BE2C (cell line): ENCODE measurements around the gene OR10G4. TPM values are rescaled to one million over a fixed set of nuclear protein-coding genes. Genes with fewer than 3 reads are reported as not detected.

Experiments
- DNase-seq: peaks from one replicate; pipeline ENCODE4 v3.0.0-alpha.2; 2020
- H3K27me3 ChIP-seq: fragments of 250-450 bp; sonication (Bioruptor Pico); 2 replicates; pipeline ENCODE4 v1.5.1; 2020; ENCODE audit warnings: mild to moderate bottlenecking
- H3K36me3 ChIP-seq: fragments of 250-450 bp; sonication (Bioruptor Pico); 2 replicates; pipeline ENCODE4 v1.5.1; 2020; ENCODE audit warnings: mild to moderate bottlenecking
- H3K4me1 ChIP-seq: fragments of 250-450 bp; sonication (Bioruptor Pico); 2 replicates; pipeline ENCODE4 v1.5.1; 2020
- H3K4me3 ChIP-seq: 2 replicates; pipeline ENCODE4 v1.5.1; 2011; ENCODE audit warnings: low read depth, low read length
- H3K9me3 ChIP-seq: fragments of 250-450 bp; sonication (Bioruptor Pico); 2 replicates; pipeline ENCODE4 v1.5.1; 2020
- polyA plus RNA-seq: library from polyadenylated mRNA; unstranded; fragments of >200 nt; gene quantifications from one replicate; pipeline ENCODE4 v1.2.1, GENCODE V29; 2012; ENCODE audit warnings: low read depth, missing spikeins; ENCODE audit not compliant: insufficient read length, insufficient read depth
- TF ChIP-seq, protein P1 (sequence below): IDR thresholded peaks from 2 replicates; pipeline ENCODE4 v1.5.1; 2012; ENCODE audit warnings: mild to moderate bottlenecking, low read depth, low read length

OR10G4 gene, protein sequence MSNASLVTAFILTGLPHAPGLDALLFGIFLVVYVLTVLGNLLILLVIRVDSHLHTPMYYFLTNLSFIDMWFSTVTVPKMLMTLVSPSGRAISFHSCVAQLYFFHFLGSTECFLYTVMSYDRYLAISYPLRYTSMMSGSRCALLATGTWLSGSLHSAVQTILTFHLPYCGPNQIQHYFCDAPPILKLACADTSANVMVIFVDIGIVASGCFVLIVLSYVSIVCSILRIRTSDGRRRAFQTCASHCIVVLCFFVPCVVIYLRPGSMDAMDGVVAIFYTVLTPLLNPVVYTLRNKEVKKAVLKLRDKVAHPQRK
- polyA plus RNA-seq: not detected

DNA sequence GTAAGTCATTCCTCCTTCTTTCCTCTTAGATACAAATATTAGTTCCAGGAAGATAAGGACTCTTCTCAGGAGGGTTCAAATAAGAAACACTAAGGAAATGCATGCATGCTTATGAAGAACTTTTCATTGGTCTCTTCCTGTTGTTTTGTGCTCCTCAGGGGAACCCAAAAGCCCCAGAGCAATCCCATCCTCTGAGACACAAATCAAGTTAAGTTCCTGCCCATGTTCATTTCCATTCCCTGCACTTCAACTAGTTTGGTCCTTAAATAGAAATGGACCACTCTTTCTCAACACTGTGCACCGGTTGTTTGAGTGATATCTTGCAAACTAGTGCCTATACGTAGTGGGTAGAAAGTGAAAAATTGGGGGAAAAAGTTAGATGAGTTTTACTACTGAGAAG lies at the start of gene OR10G4:
Gene OR10G4 (plus strand): TSS at position 301 of the 400 bp plus-strand sequence. CDS start 2,578 bp downstream, outside the sequence.
- H3K9me3 ChIP-seq: no peaks in the 10 kb centered on the region
- no peaks in the 10 kb centered on the region for H3K27me3 ChIP-seq
- DNase-seq: no peak
- TF ChIP-seq, protein P1, sequence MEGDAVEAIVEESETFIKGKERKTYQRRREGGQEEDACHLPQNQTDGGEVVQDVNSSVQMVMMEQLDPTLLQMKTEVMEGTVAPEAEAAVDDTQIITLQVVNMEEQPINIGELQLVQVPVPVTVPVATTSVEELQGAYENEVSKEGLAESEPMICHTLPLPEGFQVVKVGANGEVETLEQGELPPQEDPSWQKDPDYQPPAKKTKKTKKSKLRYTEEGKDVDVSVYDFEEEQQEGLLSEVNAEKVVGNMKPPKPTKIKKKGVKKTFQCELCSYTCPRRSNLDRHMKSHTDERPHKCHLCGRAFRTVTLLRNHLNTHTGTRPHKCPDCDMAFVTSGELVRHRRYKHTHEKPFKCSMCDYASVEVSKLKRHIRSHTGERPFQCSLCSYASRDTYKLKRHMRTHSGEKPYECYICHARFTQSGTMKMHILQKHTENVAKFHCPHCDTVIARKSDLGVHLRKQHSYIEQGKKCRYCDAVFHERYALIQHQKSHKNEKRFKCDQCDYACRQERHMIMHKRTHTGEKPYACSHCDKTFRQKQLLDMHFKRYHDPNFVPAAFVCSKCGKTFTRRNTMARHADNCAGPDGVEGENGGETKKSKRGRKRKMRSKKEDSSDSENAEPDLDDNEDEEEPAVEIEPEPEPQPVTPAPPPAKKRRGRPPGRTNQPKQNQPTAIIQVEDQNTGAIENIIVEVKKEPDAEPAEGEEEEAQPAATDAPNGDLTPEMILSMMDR: no peak
- H3K4me1 ChIP-seq: no peaks in the 10 kb centered on the region
- no peaks in the 10 kb centered on the region for H3K36me3 ChIP-seq
- H3K4me3 ChIP-seq: no peak within 1 kb of the TSS

DNA sequence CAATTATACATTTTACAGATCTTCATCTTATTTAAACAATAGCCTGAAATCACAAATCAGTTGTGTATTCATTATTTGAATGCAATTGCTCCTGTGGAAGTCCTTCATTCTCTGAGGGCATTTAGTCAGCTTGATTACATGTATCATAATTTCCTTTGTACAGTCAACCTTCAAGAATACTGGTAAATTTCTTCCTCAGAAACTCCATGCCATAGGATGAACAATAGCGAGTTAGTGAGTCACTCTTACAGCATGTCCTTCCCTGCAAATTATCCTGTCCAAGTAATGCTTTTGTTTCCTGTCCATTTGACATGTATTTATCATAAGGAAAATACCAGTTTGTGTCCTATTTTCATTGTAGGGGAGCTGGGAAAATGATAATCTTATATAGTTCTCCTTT lies 39.0 kb upstream of the OR10G4 start:
- Histone ChIP-seq H3K4me1 (no peaks in the 10 kb centered on the region), H3K4me3 (no peak overlapping the region), H3K36me3 (no peaks in the 10 kb centered on the region), H3K9me3 (no peaks in the 10 kb centered on the region), H3K27me3 (no peaks in the 10 kb centered on the region)
- DNase-seq: no peak
- TF ChIP-seq, protein P1: no peak

DNA sequence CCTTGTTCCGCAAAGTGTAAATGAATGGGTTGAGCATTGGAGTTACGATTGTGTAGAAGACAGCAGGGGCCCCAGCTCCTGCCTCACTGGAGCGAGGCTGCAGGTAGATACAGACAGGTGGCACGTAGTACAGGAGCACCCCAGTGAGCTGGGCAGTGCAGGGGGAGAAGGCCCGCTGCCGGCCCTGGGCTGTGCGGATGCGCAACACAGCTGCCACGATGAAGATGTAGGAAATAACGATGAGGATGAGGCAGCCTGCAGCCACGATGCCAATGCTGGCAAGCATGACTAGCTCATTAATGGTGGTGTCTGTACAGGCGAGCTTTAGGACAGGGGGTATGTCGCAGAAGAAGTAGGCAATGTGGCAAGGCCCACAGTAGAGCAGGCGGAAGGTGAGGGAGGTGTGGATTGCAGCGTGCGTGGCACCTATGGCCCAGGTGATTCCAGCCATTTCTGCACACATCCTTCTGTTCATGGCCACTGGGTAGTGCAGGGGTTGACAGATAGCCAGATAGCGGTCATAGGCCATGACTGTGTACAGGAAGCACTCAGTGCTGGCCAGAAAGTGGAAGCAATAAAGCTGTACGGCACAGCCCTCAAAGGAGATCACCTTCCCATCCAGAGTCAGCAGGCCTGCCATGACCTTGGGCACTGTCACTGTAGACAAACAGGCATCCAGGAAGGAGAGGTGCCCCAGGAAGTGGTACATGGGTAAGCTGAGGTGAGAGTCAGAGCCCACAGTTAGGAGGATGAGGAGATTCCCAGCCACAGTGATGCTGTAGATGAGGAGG lies 35.8 kb upstream of the OR10G4 start:
- Histone ChIP-seq H3K9me3 (no peaks in the 10 kb centered on the region), H3K4me3 (no peak overlapping the region), H3K4me1 (no peaks in the 10 kb centered on the region), H3K36me3 (no peaks in the 10 kb centered on the region), H3K27me3 (no peaks in the 10 kb centered on the region)
- TF ChIP-seq, protein P1: no peak
- no peak for DNase-seq

DNA sequence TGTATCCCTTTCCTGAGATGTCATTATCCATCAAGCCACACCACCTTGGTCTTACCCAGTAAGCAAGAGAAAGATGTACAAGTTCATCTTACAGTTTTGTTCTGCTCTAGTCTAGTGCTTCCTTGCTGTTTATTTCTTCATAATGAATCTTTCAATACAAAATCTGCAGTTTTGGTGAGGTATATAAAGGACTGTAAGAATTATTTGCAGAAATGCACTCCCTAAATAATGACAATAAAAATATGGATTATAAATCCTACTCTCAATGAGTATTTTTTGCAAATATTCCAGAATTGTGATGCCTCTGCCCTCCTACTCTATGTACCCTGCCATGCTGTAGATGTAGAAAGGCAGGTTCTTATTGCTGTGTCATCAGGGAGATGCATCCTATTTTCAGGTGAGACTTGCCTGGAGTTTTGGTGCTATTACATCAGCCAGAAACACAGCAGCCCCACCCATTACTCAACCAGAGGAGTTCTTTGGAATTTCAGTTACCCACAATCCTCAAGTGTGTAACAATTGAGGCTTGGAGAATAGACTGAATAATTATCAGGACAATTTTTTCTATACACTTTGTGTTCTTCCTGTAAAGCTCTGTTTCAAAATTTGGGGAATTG lies 35.0 kb upstream of the OR10G4 start, which contains the start of gene OR10S1:
Gene OR10S1 (minus strand): TSS at position 51 of the 617 bp plus-strand sequence. CDS start 117 bp downstream, outside the sequence.
- DNase-seq: no peak
- H3K27me3 ChIP-seq: no peaks in the 10 kb centered on the region
- no peaks in the 10 kb centered on the region for H3K4me1 ChIP-seq
- TF ChIP-seq, protein P1: no peak
- H3K9me3 ChIP-seq: no peaks in the 10 kb centered on the region
- no peaks in the 10 kb centered on the region for H3K36me3 ChIP-seq
- H3K4me3 ChIP-seq: no peak within 1 kb of the TSS

DNA sequence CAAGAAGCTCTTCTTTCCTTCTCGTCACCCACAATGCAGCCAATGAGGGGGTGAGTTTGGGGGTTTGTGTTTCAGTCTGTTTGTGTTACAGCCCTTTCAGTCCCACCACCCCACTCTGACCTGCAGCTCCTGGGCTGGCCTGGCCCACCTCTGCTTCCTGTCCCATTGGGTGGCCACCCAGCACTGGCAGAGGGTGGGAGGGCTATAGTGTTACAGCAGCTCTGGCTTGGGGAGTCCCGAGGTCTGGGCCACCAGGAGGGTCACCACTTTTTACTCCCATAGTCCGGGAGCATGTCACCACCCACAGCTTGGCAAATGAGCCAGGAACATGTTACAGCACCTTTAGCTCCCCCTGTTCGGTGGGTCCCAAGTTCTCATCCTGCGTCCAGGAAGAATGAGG lies 33.5 kb upstream of the OR10G4 start:
- Histone ChIP-seq H3K27me3 (no peaks in the 10 kb centered on the region), H3K4me3 (no peak overlapping the region), H3K9me3 (no peaks in the 10 kb centered on the region), H3K4me1 (no peaks in the 10 kb centered on the region), H3K36me3 (no peaks in the 10 kb centered on the region)
- TF ChIP-seq, protein P1: no peak
- DNase-seq: no peak
